HG02759 (cell line): ENCODE results near the gene SLC15A4.
"Not testable (repeated sequence)": the region's sequence is repeated elsewhere in the genome, so short reads cannot be mapped to it uniquely, and the experiment has no call there.

Experiments used
- ATAC-seq: cut with Tn5 transposase; IDR thresholded peaks from one replicate; pipeline ENCODE4 v1.9.1; 2021; ENCODE audit warnings: mild to moderate bottlenecking, moderate library complexity; ENCODE audit not compliant: unreplicated experiment

The SLC15A4 gene

DNA sequence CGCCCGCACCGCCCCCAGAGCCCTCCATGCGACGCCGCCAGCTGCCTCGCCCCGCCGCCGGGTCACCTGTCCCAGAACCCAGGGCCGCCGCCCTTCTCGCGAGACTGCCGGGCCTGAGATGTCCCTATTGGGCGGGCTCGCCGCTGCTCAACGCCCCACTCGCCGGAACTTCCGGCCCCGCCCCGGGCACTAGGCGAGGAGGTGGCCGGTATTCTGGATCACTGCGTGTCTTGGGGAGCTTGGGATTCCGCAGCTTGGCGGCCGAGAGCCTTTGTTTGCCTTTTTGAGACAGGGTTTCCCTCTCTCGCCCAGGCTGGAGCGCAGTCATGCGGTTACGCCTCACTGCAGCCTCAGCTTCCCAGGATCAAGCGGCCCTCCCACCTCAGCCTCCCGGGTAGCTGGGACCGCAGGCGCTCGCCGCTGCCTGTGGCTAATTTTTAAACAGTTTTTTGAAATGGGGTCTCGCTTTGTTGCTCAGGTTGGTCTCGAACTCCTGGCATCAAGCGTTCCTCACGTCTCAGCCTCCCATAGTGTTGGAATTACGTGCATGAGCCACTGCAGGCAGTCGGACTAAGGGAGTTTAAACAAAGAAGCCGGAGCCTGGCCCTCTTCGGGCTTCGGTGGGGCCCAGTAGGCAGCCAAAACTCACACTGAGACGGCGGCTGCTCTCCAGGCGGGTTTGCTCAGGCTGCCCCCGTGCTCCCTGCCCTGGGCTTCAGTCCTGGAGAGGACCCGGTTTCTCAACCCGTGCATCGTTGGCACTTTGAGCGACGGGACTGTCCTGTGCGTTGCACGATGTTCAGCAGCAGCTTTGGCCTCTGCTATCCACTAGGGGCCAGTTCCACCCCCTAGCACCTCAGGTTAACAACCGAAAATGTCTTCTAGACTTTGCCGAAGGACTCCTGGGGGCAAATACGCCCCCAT lies at the start of gene SLC15A4:
Gene SLC15A4 (minus strand): TSS at position 43 of the 924 bp plus-strand sequence. CDS start 15 bp downstream, at position 28.
- ATAC-seq = peak; percentile 82

DNA sequence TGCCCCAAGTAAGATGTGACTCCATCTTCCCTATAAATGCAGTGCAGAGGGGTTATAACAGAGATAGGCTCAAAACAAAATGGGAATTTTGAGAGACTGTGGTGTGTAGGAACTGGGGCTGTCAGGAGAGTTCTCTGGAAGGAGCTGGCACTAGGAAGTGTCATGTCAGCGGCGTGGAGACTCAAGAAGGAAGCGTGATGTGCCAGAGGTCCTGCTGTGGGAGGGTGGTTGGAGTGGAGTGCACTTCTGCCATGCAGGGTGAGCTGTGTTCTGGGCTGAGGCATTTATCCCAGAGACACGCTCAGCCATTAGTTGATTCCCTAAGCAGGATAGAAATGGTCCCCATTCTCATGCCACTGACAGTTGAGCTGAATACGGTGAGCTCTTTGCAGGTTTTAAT lies 48.5 kb upstream of the SLC15A4 start:
- no peak for ATAC-seq

DNA sequence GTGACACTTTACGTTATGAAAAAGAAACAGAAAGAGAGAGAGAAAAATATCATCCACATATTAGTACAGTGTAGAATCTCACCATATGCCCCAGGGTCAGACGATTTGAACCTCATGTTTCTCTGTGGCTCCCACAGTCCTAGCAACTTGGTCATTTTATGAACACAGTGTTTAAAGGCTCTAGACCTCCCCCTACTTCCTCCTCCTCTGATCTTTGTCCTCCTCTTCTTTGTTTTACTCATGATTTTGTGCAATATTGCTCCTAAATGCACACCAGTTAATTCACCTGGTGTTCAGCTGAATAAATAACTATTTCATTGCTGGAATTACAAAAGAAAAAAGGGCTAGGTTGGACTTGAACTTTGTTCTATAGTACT lies 47.7 kb upstream of the SLC15A4 start:
- no peak for ATAC-seq

DNA sequence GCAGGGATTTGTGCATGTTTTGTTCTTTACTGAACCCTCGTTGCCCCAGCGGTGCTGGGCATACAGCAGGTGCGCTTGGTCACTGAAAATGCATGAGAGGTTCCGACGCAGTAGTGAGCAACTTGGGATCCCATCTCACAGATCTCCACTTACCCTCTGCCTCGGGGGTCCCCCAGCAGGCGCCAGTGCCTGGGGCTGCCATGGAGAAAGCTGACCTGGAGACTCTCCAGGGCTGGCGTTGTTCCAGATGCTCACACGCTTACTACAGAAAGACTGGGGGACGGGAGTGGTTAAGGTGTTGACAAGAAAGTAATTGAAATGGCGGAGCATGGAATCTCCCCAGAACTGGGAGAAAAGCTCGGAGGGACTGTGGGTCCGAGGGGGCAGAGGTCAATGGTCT lies 43.7 kb upstream of the SLC15A4 start:
- ATAC-seq = no peak

DNA sequence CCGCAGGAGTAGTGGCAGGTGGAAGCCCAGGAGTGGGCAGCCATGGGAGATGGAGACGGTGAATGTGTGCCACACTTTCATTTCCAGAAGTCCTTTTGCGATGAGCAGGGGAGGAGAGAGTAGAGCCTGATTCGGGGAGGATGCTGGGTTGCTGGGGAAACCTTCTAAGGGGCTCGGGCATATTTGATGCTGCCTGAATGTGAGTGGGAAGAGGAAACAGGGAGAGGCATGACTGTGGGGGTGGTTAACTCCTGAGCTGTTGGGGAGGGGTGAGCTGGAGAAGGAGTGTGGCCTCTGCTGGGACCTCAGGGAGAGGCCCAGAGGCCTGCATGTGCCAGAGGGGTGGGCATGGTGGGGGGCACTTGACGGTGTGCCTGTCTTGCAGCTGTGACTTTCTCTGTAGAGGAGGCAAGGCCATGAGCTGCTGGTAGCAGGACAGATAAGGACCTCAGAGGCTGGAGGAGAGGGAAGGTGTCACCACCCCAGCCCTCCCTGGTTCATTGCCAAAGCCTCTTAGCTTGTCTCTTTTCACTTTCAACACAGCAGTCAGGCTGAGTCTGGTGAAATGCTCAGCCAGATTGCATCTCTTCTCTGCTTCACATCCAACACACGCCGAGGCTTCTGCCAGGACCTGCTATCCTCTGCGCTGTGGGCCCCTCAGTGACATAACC lies 40.9 kb upstream of the SLC15A4 start:
- ATAC-seq = no peak

DNA sequence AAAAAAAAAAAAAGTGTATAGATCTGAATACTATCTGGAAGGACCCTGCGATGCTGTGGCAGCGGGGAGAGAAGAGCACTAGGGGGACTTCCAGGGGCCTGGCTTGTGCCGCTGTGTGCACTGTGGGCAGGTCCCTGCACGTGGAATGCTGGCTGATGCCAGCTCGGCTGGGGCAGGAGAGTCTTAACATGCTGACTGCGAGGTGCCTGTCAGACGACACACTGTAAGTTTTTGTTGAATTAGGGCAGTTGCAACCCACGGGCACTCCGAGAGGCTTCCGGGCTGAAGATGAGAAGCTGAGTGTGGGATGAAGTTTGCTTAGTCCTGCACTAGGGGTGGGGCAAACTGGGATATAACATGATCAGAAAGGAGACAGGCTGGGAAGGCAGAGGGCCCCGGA lies 40.2 kb upstream of the SLC15A4 start:
- ATAC-seq = no peak

DNA sequence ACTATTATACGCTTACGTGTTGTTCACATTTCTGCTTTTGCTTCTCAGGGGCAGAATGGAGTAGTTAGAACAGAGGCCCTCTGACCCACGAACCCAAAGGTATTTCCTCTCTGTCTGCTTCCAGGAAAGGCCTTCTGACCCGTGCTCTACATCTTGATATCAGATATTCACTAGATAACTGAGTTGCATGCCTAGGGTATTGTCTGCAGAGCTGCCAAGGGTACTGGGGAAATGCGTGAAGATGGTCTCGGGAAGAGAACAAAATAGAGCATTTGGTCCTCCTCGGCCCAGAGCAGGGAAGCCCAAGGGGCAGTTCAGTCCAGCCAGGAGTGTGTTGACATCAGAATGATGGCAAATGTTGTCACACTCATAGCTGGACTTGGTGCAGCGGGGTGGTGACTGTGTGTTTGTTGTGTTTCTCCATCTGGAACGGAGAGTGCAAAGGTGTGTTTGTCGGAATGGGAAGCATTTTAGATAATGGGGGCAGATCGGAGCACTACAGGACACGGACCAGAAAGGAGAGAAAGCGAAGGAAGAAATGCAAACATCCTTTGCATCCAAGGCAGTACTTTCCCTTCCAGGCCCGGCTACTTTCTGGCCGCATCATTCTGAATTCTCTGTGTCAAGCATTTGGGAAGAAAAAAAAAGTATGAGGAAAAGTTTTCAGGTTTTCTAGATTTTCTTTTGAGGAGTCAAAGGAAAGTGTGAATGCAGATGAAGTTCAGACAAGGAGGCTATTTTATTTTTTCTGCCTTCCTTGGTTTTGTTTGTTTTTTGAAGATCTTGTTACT lies 37.7 kb upstream of the SLC15A4 start:
- no peak for ATAC-seq

DNA sequence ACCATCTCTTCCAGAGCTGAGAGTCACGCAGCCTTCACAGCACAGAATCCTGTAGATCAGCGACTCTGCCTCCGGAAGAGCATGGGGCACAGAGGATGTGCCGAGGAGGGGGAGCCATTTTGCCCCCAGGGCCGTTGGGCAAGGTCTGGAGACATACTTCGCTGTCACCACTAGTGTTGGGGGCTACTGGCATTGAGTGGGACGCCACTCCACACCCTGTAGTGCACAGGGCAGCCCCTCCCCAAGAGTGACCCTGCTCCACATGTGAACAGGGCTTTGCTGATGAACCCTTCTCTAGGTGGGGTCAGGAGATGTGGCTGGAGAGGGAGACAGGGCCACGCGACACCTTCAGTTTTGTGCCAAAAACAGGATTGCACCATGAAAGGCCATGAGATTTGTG lies 35.6 kb upstream of the SLC15A4 start:
- ATAC-seq = no peak

DNA sequence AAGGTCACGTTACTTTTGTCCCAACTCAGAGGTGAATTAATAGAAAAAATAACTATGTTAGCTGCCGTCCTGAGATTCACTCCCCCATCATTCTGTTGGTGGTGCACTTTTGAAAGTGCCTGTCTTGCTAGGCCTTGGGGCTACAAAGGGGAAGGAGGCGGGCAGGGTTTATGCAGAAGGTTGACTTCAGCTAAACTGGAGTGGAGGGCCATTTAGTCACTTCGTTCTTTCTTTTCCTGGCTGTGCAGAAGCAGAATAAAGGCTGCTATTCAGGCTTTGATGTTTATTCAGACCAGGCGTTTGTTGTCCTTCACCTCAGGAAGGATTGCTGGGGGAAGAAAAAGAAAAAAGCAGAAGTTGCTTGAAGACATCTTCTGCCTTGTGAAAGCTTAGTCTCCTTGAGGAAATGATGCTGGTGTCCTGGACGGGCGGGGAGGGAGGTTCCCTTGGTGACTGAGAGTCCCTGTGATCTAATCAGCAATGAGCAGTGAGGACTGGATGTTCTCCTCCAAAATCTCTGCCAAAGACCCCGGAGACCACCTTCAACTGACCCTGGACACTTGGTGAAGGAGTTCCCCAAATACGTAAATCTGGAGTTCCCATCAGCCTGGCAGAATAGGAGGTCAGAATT lies 33.5 kb upstream of the SLC15A4 start:
- ATAC-seq = no peak

DNA sequence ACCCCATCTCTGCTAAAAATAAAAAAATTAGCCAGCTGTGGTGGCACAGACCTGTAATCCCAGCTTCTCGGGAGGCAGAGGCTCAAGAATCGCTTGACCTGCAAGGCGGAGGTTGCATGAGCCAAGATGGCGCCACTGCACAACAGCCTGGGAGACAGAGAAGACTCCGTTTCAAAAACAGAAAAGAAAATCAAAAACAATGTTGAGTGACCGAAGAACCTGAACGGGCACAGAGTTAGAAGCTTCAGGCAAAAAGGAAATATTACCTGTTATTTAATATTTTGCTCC lies 33.0 kb upstream of the SLC15A4 start:
- no peak for ATAC-seq

DNA sequence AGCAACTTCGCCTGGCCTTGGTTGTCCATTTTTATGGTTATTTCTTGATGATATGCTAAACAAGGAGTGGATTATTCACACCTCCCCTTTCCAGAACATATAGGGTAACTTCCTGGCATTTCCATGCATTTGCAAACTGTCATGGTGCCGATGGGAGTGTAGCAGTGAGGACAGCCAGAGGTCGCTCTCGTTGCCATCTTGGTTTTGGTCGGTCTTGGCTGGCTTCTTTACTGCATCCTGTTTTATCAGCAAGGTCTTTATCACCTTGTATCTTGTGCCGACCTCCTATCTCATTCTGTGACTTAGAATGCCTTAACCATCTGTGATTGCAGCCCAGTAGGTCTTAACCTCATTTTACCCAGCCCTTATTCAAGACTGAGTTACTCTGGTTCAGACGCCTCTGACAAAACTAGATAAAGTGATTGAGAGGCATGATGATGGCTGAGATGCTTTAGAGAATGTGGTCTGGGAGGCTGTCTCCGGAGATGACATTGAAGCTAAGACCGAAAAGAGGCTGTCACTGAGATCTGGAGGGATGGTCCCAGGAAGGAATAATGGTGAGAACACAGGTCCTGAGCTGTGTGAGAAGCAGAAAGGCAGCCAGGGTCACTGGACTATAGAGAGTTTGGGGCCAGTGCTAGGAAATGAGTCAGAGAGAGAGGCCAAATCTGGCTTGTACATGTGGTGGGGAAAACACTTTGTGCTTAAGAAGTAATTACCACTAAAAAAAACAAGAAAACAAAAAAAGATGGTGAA lies 32.5 kb upstream of the SLC15A4 start:
- peak; percentile 58 for ATAC-seq

DNA sequence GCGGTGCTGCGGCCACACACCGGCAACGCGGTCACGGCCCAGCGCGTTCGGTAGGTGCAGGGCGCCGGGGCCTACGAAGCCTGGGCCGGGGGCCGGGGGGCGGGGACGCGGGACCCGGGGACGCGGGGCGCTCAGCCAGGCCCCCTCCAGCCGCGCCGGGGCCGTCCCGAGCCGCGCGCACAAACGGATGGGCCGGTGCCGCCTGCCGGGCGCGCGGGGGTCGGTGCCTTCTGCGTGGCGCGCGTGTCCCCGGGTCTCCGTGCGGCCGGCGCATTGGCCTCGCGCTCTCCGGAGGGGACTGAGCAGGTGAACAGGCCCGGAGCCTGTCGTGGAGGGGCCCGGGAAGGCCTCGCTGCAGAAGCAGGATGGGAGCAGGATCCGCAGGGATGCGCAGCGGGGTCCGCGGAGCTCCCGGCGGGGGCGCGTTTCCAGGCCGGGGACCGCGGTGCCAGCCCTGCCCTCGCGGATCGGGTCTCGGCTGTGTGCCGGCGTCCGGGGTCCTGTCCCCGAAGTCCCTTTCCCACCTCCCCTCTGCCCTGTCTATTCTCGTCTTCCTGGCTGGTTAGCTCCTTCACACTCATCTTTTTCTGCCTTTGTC lies 29.9 kb upstream of the SLC15A4 start:
- ATAC-seq = peak; percentile 48

DNA sequence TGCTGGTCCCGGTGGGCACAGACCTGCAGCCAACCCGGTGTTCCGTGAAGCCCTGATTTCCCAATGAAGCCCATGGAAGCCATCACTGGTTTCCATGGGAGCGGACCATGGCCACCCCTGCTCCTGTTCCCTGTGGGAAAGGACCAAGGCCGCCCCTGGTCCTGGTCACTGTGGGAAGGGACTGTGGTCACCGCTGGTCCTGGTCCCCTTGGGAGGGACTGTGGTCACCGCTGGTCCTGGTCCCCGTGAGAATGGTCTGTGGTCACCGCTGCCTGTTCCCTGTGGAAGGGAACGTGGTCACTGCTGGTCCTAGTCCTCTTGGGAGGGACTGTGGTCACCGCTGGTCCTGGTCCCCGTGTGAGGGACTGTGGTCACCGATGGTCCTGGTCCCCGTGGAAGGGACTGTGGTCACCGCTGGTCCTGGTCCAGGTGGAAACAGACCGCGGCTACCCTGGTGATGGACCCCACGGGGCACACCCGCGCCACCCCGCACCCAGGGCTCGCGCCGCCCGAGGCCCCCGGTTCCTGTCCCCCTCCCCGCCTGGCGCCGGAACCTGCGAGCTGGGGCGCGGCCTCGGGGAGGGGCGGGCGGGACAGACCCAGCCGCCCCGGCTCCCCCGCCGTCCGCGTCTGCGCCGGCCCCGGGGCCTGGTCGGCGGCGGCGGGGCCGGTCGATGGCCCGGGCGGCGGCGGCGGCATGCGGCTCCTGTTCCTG lies 29.3 kb upstream of the SLC15A4 start, which contains the start of gene GLT1D1:
Gene GLT1D1 (plus strand): TSS at position 594 of the 715 bp plus-strand sequence. CDS start 104 bp downstream, at position 698.
- ATAC-seq = peak; percentile 32

DNA sequence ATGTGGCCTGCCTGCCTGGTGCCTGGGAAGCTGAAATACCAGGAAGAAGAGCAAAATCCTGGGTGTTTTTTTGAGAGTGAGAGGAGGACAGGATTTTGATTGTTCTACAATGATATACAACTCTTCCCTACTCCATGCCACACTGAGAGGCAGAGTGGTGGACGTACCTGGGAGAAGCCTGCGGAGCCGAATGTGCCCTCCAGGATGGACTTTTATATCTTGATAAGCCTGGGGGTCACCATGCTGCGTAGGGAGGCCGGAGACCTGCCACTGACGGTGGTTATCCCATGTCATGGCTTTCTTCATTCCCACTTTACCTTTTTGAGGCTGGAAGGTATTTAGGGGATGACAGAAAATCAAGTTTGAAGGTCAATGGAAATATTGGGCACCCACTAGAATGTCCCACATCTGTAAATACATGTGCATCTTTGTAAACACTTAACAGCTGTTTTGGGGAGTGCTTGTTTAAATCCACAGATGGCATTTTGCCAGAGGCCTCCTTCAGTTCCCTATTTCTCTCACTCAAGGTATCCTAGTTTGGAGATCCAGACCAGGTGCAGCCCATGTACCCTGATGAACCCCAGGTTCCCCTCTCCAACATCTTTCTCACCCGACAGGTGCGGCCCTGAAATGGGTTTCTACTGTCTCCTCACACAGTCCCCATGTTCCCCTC lies 28.4 kb upstream of the SLC15A4 start:
- no peak for ATAC-seq

DNA sequence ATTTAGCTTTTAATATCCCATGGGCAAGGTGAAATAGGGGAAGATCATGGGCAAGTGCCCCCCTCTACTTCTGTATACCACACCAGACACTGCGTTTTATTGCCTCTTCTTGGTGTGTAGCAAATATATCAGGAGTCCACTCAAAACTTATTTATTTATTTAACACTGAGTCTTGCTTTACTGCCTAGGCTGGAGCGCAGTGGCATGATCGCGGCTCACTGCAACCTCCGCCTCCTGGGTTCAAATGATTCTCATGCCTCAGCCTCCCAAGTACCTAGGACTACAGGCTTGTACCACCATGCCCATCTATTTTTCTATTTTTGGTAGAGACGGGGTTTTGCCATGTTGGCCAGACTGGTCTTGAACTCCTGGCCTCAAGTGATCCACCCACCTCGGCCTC lies 27.7 kb upstream of the SLC15A4 start:
- not testable (repeated sequence) for ATAC-seq

DNA sequence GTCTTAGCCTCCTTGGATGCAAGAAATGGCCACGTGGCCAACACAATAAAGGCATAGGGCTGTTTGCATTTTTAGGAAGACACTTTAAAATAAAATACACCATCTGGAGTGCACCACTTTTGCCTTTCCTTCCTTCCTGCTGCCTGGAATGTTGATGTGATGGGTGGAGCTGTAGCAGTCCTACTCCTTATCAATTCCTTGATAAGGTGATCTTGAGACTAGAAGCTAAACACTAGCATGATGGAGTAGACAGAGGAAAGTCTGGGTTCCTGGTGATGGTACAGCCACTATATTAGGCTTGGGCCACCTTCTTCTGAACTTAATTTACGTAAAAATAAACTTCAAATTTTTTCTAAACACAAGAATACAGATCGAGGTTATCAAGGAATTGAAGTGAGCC lies 26.6 kb upstream of the SLC15A4 start:
- no peak for ATAC-seq

DNA sequence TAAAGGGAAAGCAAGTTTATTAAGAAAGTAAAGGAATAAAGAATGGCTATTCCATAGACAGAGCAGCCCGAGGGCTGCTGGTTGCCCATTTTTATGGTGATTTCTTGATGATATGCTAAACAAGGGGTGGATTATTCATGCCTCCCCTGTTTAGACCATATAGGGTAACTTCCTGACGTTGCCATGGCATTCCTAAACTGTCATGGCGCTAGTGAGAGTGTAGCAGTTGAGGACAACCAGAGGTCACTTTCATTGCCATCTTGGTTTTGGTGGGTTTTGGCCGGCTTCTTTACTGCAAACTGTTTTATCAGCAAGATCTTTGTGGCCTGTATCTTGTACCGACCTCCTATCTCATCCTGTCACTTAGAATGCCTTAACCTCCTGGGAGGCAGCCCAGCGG lies 26.0 kb upstream of the SLC15A4 start:
- not testable (repeated sequence) for ATAC-seq

DNA sequence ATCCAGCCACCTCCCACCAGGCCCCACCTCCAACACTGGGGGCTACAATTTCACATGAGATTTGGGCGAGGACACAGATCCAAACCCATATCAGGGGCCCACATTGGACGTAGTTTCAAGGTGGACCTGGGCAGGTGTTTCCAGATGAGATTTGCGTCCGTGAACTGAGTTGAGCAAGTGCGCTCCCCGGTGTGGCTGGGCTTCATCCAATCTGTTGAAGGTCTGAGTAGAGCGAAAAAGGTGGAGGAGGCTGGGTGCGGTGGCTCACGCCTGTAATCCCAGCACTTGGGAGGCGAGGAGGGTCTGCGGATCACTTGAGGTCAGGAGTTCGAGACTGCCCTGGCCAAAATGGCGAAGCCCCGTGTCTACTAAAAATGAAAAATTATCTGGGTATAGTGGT lies 24.6 kb upstream of the SLC15A4 start:
- no peak for ATAC-seq

DNA sequence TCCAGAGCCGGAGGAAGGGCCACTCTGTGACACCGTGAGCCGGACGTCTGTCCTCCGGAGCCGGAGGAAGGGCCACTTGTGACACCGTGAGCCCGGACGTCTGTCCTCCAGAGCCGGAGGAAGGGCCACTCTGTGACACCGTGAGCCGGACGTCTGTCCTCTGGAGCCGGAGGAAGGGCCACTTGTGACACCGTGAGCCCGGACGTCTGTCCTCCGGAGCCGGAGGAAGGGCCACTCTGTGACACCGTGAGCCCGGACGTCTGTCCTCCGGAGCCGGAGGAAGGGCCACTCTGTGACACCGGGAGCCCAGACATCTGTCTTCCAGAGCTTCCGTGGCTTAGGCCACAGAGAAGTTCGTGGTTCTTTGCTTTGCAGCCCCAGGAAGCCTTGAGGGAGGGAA lies 22.9 kb upstream of the SLC15A4 start:
- ATAC-seq = not testable (repeated sequence)
